H1 (cell line): Measurements from ENCODE around the gene UBASH3B. TPM values are rescaled to one million over a fixed set of nuclear protein-coding genes. Genes with fewer than 3 reads are reported as not detected.

Experiments used
- CEBPB ChIP-seq: IDR thresholded peaks from 2 replicates; pipeline ENCODE4 v1.6.1; 2012; ENCODE audit warnings: low read depth, low read length
- HDAC2 ChIP-seq, 2 experiments: fragments of 300-600 bp in 1 of 2; sonication (generic) in 1 of 2; IDR thresholded peaks; 2 replicates each; pipeline ENCODE4 v1.6.1; 2011 to 2012; ENCODE audit warnings: low read depth in 2 of 2, low read length in 2 of 2, mild to moderate bottlenecking in 2 of 2, moderate library complexity in 2 of 2, borderline replicate concordance in 1 of 2, inconsistent platforms in 1 of 2
- KDM5A ChIP-seq: fragments of 200-600 bp; IDR thresholded peaks from 2 replicates; pipeline ENCODE4 v1.7.1; 2012; ENCODE audit warnings: mild to moderate bottlenecking, low read length, inconsistent platforms, mixed read lengths
- RAD21 ChIP-seq, 2 experiments: IDR thresholded peaks in 1 of 2; conservative IDR thresholded peaks in 1 of 2; 2 replicates each; pipeline ENCODE4 v1.6.1; 2011; ENCODE audit warnings: low read depth in 2 of 2, low read length in 2 of 2, improper control_type of control experiment in 1 of 2, inconsistent platforms in 1 of 2, mild to moderate bottlenecking in 1 of 2, moderate library complexity in 1 of 2
- RFX5 ChIP-seq: IDR thresholded peaks from 2 replicates; pipeline ENCODE4 v1.6.1; 2011; ENCODE audit warnings: low read depth, low read length, improper control_type of control experiment, borderline replicate concordance
- RXRA ChIP-seq: IDR thresholded peaks from 2 replicates; pipeline ENCODE4 v1.6.1; 2011; ENCODE audit warnings: low read depth, mild to moderate bottlenecking, low read length, moderate library complexity; ENCODE audit not compliant: insufficient read depth
- polyA plus RNA-seq, 7 experiments: library from polyadenylated mRNA; depleted of rRNA in 3 of 7; stranded (reverse) in 5 of 7; unstranded in 2 of 7; fragments of >200 nt in 5 of 7; fragments of 200-250 nt in 2 of 7; gene quantifications; 1 replicate in 5 of 7; 2 replicates in 1 of 7; 4 replicates in 1 of 7; pipeline versions ENCODE4 v1.2.1 to v1.2.3, GENCODE V29; 2011 to 2013; ENCODE audit warnings: missing spikeins in 2 of 7, mixed read lengths in 2 of 7
- total RNA-seq: library from RNA; stranded (reverse); fragmentation: NEBNext Ultra II Directional; extraction: Animal tissue kit (Norgen Biotek cat#: 25700); gene quantifications from 2 replicates; pipeline ENCODE4 v1.2.1, GENCODE V29; 2021
- TF ChIP-seq, protein P1 (sequence below): IDR thresholded peaks from 2 replicates; pipeline ENCODE4 v1.6.1; 2012; ENCODE audit warnings: inconsistent platforms

The UBASH3B gene
- total and polyA plus RNA-seq, 2 of the 8 experiments (the other 6 are each of a cell fraction or from before 2014, with no cell fraction given), result 7.5 to 9.5 TPM

GRCh38 chr11:122852796-122853160, 197.3 kb downstream of the UBASH3B start (continued):
- TF ChIP-seq KDM5A (no peak), RXRA (no peak), HDAC2 (IDR thresholded peaks at IDR 0.05; ENCODE audit: borderline replicate concordance in 1 of 2, low read depth in 2 of 2, low read length in 2 of 2) (no peak), CEBPB (no peak), RAD21 (IDR thresholded peaks at IDR 0.05 in 1 of 2, conservative IDR thresholded peaks at IDR 0.05 in 1 of 2; ENCODE audit: low read depth in 2 of 2, low read length in 2 of 2) (no peak), RFX5 (no peak)
- TF ChIP-seq, protein P1, sequence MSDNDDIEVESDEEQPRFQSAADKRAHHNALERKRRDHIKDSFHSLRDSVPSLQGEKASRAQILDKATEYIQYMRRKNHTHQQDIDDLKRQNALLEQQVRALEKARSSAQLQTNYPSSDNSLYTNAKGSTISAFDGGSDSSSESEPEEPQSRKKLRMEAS, result no peak
